HG03135 (cell line): ENCODE data around the gene NTN3.

ENCODE experiments used
- ATAC-seq: cut with Tn5 transposase; IDR thresholded peaks from one replicate; pipeline ENCODE4 v1.9.1; 2021; ENCODE audit warnings: mild to moderate bottlenecking, moderate library complexity; ENCODE audit not compliant: unreplicated experiment

The NTN3 gene

GRCh38 chr16:2495041-2495440, 23.9 kb downstream of the NTN3 start:
- ATAC-seq, result no peak

DNA sequence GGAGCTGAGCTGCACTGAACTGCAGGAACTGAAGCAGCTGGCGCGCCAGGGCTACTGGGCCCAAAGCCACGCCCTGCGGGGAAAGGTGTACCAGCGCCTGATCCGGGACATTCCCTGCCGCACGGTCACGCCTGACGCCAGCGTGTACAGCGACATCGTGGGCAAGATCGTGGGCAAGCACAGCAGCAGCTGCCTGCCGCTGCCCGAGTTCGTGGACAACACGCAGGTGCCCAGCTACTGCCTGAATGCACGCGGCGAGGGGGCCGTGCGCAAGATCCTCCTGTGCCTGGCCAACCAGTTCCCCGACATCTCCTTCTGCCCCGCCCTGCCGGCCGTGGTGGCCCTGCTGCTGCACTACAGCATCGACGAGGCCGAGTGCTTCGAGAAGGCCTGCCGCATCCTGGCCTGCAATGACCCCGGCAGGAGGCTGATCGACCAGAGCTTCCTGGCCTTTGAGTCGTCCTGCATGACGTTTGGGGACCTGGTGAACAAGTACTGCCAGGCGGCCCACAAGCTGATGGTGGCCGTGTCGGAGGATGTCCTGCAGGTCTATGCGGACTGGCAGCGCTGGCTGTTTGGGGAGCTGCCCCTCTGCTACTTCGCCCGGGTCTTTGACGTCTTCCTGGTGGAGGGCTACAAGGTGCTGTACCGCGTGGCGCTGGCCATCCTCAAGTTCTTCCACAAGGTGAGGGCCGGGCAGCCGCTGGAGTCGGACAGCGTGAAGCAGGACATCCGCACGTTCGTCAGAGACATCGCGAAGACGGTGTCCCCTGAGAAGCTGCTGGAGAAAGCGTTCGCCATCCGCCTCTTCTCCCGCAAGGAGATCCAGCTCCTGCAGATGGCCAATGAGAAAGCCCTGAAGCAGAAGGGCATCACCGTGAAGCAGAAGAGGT, 25.4 kb downstream of the NTN3 start:
- ATAC-seq, result no peak

GRCh38 chr16:2497116-2497630, 26.1 kb downstream of the NTN3 start:
- ATAC-seq, result no peak

DNA sequence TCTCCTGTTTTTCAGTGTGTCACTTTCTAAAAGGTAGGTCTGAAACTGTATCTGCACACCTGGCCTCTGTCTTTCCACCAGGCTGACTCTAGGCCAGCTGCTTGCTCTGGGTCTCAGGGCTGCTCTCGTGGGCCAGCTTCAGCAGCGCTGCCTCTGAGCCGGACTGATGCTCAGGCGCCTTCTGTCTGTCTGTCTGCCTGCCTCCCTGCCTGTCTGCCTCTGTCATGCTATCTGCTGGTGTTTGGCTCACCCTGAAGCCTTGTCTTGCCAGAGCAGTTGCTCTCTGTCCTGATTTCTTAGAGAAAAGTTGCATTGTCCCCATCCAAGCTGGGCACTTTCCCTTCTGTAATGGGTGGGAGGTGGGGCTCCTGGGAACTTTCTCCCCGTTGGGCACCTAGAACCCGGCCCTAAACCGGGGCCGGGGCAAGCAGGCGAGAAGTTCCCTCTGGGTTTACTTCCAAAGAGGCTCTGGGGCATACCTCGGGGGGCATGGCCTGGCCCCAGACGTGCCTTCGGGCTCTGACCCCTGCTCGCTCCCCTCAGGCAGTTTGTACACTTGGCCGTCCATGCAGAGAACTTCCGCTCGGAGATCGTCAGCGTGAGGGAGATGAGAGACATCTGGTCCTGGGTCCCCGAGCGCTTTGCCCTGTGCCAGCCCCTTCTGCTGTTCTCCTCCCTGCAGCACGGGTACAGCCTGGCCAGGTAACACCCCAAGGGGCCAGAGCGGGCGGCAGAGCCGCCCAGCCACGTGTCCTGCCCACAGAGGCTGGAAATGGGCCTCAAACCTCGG, 26.8 kb downstream of the NTN3 start:
- ATAC-seq, result no peak

DNA sequence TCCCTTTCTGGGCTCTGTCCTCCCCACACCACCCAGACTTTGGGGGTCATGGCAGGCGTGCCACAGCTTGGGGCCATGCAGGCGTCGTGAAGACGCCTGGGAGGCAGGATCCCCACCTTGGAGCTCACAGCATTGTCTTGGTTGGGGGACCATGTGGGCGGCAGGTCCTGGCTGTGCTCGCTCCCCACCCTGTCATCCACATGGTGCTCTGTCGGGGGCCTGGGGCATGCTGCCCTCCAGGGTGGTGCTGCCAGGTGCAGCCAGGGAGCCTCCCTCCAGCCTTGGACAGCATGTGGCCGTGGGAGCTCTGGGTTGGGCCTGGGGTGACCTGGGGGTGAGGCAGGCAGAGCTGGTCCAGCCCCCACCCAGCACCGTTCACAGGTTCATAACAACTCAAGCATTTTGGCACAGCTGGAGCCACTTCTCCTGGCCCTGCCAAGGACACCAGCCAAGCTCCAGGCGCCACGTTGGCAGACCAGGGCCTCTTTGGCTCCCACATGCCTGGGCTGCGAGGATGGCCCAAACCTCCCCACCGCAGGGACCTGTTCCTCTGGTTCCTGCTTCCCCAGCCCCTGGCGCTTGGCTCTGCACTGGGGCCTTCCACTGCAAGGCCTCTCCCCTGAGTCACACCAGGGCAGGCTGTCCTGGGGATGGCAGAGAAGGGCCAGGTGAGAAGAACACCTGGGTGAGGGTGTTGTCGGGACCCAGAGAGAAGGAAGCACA, 27.6 kb downstream of the NTN3 start:
- ATAC-seq, result no peak

- ATAC-seq, result no peak
Measured at GRCh38 chr16:2499454-2499853, 28.4 kb downstream of the NTN3 start.

DNA sequence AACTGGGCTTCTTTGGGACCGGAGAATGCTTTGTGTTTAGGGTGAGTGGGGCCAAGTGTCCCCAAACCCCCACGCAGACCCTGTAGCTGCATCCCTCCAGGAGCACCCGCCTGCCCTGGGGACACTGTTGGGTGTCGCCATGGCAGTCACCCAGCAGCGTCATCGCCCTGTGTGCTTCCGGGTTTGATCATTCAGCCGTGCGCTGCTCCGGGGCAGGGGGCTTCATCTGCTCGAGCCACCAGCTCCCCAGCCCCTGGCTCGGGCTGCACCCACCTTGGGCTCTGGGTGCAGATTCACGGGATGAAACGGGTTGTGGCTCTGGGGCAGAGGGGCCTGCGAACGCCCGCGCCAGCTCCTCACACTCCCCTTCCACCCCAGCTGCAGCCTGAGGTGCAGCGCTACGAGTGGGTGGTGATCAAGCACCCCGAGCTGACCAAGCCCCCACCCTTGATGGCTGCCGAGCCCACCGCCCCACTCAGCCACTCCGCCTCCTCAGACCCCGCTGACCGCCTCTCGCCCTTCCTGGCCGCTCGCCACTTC, 28.9 kb downstream of the NTN3 start:
- ATAC-seq, result no peak

DNA sequence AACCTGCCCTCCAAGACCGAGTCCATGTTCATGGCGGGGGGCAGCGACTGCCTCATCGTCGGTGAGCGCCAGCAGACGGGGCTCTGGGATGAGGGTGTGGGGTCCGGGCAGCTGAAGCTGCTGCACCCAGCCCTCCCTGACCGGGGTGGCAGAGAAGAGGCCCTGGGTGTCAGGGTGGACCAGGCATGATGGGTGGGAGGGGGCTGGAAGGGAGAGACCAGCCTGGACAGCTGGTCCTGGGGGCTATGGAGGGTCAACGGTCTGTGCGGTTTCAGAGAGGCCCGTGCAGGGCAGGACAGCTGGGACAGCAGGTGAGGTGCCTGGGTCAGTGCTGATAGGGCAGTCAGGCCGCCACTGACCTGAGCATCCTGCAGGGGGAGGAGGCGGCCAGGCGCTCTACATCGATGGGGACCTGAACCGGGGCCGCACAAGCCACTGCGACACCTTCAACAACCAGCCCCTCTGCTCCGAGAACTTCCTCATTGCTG, 29.4 kb downstream of the NTN3 start:
- no peak for ATAC-seq

DNA sequence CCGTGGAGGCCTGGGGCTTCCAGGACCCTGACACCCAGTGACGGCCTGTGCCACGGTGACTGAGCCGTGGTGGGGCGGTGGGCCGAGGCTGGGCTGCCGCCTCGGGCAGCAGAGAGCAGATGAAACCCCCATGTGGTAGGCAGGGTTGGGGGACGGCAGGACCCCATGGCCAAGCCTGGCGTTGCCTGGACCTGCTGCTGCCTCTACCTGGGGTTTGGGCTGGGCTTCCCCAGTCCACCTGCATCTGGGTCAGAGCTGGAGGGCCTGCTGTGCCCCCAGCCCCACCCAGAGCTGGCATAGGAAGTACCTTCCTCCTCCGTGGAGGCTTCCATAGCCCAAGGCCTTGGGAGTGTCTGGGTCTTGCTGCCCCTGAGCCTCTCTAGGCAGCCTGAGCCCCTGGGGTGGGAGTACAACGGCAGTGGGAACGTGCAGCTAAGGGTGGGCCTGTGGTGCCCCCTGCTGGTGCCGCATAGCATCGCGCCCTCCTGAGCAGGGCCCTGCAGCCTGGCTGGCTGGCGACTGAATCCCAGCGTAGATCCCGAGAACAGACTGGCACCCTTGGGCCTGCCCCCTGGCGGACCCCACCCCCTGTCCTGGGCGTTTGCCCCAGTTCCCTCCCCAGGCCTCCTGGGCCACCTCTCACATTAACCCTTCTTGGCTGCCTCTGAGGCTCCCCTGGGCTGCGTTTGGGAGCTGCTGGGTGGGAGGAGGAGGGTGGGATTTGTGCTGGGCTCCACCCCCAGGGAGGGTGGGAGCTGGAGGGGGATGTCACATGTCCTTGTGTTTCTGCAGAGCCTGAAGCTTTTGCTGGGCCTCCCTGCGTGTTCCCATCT, 30.0 kb downstream of the NTN3 start:
- no peak for ATAC-seq

DNA sequence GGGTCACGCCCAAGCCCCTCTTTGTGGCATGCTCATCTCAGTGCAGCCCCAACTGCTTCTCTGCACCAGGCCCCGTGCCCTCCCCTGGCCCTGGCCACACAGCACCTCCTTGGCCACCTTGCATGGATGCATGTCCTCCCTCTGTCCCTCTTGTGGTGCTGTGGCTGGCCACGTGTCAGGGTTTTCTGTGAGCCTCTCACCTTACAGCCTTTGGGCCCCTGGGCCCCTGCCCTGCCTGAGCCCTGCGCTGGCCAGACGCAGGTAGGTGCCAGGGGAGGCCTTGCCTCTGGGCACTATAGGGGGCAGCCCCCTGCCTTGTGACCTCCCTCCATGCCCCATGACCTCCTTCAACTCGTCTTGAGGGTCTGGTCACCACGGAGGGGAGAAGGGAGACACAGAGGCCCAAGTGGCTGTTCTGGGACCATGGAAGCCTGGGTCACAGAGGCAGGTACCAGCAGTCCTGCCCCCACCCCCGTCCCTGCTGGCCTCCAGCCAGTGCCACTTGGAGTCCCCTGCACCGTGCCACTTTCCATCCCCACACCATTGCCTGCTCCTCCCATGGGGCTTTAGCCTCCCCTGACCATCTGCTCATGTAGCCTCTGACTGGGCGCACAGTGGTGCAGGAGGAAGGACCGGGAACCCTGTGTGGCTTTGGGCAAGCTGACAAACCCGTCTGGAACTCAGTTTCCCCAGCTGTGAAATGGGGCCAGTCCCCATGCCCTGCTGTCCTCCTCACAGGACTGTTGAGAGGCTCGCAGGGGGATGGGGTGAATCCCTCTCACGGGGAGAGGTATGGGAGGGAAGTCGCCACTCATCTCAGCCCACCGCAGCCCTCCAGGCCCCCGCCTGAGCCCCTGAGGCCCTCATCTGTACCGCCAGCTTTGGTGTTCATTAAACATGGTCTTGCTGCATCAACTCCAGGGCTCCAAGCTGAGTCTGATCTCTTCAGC, 31.1 kb downstream of the NTN3 start:
- no peak for ATAC-seq

GRCh38 chr16:2505695-2506094, 34.6 kb downstream of the NTN3 start:
- ATAC-seq, result no peak

GRCh38 chr16:2507052-2507659, 36.1 kb downstream of the NTN3 start:
- ATAC-seq, result peak; percentile 59

DNA sequence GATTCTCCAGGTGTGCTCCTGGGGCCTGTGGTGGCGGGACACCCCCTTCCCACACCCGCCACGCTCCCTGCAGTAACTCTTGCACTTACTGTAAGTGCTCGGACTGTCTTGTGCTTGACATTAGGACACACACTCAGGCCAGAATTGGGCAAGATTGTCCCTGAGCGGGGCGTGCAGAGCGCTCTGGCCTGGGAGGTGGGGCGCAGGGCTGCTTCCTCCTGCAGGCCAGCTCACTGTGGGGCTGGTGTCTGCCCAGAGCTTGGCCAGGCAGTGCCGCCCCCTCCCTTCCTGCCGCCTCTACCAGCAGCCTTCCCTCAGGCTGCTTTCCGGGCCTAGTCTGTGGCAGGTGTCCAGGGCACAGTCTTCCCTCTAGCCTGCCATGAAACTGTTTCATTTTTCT, 36.6 kb downstream of the NTN3 start:
- ATAC-seq, result peak; percentile 12

GRCh38 chr16:2508722-2509400, 37.8 kb downstream of the NTN3 start:
- ATAC-seq, result no peak

DNA sequence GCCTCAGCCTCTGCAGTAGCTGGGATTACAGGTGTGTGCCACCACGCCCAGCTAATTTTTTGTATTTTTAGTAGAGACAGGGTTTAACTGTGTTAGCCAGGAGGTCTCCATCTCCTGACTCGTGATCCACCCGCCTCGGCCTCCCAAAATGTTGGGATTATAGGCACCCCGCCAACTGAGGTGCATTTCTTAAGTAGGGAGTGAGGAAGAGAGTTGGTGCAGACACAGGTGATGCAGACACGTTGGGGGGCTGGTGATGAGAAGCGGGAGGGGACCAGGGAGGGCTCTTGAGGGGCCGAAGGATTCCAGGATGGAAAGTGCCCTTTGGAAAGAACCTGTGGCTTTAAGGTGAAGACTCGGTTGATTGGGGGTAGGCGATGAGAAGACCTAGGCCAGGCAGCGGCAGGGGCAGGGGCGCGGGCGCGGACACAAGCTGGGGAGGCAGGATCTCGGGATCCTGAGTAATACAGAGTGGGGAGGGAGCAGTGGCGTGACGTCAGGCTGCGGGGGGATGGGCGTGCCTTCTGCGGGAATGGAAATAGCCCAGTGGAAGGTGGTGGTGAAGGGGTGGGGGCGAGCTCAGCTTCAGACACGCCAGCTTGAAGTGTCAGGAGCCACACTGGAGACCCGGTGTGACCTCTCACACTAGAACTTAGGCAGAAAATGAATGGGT, 40.2 kb downstream of the NTN3 start:
- ATAC-seq, result no peak

DNA sequence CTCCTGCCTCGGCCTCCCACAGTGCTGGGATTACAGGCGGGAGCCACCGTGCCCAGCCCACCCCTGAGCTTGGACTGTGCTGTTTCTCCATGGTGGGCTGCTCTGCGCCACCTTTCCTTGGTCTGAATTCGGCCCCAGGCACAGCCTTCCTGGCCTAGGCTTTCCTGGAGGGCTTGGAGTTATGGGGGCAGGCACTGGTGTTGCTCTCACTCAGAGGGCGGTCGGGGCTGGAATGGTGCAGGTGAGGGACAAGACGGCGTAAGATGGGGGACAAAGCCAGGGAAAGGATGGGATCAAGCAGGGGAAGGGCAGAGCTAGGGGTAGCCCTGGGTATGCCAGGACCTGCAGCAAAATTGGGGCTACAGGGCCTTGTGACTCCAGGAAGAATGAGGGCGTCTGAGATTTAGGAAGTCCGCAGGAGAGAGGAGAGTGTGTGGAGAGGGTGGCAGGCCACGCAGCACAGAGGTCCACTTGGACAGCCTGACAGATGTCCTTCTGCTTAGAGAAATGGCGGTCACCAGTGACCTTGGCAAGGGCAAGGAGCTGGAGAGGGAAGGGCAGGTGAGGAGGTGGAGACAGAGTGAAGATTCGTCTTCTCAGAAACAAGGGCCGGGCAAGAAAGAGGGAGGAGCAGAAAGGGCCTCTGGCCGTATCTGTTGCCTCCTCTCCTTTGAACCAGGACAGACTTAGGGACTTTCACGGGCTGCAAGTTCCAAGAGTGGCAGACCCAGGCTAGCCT, 41.1 kb downstream of the NTN3 start:
- ATAC-seq, result no peak
